HG03045 (cell line): ENCODE results near the gene HSD17B14.
"Not testable (repeated sequence)": the region's sequence is repeated elsewhere in the genome, so short reads cannot be mapped to it uniquely, and the experiment has no call there.

Experiments used
- ATAC-seq: cut with Tn5 transposase; IDR thresholded peaks from one replicate; pipeline ENCODE4 v1.9.1; 2021; ENCODE audit warnings: mild to moderate bottlenecking, moderate library complexity; ENCODE audit not compliant: unreplicated experiment

Gene HSD17B14

DNA sequence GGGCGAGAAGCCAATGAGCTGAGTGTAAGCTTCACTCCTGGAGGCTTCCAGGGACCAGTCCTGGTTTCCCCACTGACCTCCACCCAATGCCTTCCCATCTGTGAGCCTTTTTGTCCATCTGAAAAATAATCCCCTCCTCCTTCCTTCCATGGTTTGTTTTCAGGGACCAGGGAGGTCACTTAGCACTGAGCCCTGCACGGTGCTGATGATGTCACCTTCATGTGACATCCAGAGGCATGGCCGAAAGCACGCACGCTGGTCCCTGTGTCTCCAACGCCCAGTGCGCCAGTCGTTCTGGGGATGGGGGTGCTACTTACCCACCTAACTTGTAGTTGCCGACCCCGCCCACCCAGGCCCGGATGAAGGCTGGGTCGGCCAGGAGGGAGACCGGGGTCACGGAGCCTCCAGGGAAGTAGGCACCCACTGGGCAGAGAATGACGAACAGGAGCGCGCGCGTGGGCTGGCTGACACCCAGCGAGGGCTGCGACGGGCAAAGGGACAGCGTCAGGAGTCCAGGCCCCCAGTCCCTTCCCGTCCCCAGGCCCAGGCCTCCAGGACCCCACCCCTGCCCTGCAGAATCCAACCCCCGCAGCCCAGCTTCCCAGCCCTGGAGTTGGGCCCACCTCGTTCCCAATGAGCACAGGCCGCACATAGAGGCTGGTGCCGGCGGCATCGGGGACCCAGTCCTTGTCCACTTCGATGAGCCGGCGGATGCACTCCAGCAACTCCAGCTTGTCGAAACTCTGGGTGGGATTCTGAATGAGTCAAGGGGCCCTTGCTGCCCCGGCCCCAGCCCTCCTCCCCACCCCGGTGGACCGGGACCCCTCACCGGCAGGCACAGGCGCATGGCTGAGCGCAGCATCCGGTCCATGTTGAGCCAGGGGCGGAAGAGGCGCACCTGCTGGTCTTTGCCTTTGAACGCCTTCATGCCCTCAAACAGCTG lies 36.7 kb downstream of the HSD17B14 start:
- no peak for ATAC-seq

- ATAC-seq: no peak
Observed at GRCh38 chr19:48798937-48799336, 37.4 kb downstream of the HSD17B14 start.

DNA sequence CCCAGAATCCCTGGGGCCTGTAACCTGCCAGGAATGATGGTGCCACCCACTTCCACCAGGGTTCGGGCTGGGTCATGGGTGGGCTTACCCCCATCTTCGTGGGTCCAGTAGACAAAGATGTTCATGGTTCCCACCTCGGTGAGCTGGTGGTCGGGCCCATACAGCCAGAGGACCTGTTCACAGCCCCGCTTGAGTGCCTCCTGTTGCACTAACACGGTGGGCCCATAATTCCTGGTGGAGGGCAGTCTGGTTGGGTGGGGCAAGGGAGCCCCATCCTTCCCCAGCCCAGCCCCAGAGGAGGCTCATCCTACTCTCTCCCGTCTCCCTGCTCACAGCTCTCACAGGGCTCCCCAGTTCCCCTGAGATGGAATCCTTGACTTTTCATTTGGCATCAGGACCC lies 39.2 kb downstream of the HSD17B14 start:
- no peak for ATAC-seq

DNA sequence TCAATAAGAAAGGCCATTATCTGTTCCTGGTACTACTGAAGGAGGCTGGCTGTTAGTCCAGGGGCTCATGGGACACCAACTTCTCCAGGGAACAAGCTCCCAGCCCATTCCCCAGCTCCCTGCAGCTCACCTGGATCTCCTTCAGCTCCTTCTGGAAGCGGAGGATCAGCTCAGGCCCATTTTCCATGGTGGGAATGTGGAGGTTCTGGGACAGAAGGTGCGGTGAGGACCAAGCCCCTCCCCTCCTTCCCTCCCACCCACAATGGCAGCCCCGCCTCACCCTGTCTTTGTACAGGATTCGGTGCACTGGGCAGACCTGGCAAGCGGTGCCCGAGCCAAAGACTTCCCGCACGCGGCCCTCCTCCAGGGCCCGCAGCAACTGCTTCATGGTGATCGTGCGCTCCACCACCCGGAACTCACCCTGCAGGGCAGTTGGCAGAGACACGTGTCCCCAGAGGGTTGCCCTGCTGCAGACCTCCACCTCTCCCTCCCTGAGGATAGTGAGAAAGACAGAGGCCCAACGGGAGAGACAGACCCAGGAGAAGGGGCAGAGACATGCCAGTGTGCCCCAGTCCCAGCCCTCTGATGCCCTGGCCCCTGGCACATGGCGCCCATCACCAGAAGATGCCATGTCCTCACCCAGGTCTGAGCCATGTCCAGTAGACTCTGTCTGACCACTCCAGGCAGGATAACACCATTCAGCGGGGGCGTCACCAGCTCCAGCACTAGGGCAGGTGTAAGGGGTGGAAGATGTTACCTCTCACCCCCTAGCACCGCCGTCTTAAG lies 39.8 kb downstream of the HSD17B14 start:
- no peak for ATAC-seq

GRCh38 chr19:48795685-48796070 lies 40.6 kb downstream of the HSD17B14 start:
- no peak for ATAC-seq

GRCh38 chr19:48795055-48795684 lies 41.1 kb downstream of the HSD17B14 start:
- peak; percentile 70 for ATAC-seq

GRCh38 chr19:48794291-48794690 lies 42.0 kb downstream of the HSD17B14 start:
- ATAC-seq: no peak

- ATAC-seq: no peak
Observed at GRCh38 chr19:48793271-48793670, 43.0 kb downstream of the HSD17B14 start.

DNA sequence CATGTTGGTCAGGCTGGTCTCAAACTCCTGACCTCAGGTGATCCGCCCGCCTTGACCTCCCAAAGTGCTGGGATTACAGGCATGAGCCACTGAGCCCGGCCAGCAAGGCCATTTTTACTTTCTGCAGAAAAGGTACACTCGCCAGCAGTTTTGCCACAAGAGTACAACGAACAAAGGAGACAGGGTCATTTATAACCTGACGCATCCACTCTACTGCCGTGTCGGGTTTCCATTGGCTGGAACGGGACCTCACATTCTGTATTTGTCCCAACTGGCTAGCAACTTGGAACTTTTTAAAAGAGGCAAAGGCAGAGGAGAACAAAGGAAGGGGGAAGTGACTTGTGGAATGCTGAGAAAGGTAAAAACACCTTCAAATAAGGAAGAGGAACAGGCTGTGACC lies 49.0 kb downstream of the HSD17B14 start:
- not testable (repeated sequence) for ATAC-seq

DNA sequence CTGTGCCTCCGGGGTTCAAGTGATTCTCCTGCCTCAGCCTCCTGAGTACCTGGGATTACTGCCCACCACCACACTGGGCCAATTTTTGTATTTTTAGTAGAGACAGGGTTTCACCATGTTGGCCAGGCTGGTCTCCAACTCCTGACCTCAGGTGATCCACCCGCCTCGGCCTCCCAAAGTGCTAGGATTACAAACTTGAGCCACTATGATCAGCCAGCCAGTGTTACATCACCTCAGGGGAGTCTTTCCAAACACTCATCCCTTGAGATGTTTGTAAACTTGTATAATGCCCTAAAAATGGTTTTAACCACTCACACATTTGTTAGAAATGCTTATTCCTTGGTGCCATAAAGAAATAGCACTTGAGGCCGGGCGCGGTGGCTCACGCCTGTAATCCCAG lies 49.9 kb downstream of the HSD17B14 start:
- ATAC-seq: not testable (repeated sequence)

GRCh38 chr19:48784527-48784926 lies 51.8 kb downstream of the HSD17B14 start:
- no peak for ATAC-seq

- ATAC-seq: no peak
Observed at GRCh38 chr19:48780631-48781391, 55.5 kb downstream of the HSD17B14 start.

GRCh38 chr19:48779636-48780035 lies 56.7 kb downstream of the HSD17B14 start:
- ATAC-seq: no peak

GRCh38 chr19:48777720-48778119 lies 58.6 kb downstream of the HSD17B14 start:
- ATAC-seq: no peak

DNA sequence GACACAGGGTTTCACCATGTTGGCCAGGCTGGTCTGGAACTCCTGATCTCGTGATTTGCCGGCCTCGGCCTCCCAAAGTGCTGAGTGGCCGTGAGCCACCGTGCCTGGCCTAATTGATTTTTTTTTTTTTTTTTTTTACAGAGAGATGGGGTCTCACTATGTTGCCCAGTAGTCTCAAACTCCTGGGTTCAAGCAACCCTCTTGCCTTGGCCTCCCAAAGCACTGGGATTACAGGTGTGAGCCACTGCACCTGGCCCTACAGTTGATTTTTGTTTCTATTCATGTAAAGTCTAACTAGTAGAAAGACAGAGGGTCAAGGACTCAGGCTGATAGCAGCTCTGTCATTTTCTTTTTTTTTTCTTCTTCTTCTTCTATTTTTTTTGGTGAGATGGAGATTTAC lies 59.2 kb downstream of the HSD17B14 start:
- ATAC-seq: no peak

GRCh38 chr19:48772503-48772953 lies 63.8 kb downstream of the HSD17B14 start:
- ATAC-seq: no peak

DNA sequence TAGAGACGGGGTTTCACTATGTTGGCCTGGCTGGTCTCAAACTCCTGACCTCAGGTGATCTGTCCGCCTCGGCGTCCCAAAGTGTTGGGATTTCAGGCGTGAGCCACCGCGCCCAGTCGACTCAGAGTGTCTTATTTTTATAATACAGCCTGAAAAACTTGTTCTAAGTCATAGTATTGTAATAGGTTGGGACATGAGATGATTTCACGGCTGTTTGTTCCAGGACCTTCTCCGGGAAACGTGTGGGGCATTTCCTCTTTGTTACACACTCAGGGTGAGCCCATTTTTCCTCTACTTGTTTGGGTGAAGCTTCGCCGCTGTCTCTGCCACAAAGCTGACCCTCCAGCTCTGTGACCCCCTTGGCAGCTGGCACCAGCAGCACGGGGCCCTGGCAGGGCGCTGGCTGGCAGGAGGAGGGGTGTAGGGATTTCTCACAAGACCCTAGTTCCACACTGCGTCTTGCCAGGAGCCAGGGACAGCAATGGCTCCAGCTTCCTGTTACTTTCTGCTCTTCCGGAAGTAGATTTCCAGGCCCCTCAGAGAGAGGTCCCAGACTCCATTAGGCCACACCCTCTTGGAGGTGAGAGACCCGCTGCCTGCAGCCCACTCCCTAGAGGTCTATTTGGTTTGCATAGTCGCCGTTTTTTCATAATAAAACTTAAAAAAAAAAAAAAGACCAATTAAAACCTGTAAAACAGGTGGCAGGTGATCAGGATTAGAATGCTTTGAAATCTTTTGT lies 65.4 kb downstream of the HSD17B14 start:
- ATAC-seq: no peak

DNA sequence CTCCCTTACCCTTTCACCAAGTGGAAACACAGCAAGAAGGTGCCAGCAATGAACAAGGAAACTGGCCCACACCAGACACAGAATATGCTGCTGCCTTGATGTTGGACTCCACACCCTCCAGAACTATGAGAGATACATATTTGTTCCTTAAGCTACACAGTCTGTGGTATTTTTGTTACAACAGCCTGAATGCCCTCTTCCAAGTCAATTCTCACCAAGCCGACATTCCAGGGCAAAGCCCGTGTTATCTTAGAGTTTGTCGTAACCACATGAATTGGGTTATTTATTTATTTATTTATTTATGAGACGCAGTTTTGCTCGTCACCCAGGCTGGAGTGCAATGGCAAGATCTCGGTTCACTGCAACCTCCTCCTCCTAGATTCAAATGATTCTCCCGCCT lies 66.0 kb downstream of the HSD17B14 start:
- no peak for ATAC-seq

DNA sequence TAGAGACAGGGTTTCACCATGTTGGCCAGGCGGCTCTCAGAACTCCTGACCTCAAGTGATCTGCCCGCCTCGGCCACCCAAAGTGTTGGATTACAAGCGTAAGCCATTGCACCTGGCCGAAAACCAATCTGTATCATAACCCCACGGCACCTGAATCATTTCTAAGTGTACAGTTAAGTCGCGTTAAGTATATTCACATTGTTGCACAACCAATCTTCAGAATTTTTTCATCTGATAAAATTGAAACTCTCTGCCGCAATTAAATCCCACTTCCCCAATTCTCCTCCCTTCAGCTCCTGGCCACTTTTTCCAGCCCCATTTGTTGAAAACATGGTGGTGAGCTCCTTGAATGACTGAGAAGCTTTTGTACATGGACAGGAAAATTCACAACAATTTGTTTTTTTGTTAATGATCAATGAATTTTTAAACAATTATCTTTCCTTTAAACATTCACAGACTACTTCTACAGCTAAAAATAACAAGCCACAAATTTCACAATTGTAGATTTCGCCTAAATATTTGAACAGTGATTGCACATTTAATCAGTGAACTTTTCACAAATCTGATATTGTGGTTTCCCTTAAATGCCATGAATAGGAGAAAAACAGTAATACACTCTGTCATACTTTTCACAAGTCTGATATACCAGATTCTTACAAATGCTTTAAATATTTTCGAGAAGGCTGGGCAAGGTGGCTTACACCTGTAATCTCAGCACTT lies 67.1 kb downstream of the HSD17B14 start:
- no peak for ATAC-seq
